HFF-Myc (cell line): ENCODE measurements around the gene MARK2.

Experiments used
- DNase-seq: peaks from one replicate; pipeline ENCODE4 v3.0.0-alpha.2; 2011; ENCODE audit warnings: low read depth; ENCODE audit errors: extremely low read depth
- H3K4me3 ChIP-seq: replicated peaks from 2 replicates; pipeline ENCODE4 v1.5.1; 2011; ENCODE audit warnings: low read depth, mild to moderate bottlenecking, control low read depth, low read length
- TF ChIP-seq, protein P1 (sequence below): IDR thresholded peaks from 2 replicates; pipeline ENCODE4 v1.5.1; 2012; ENCODE audit warnings: mild to moderate bottlenecking, low read depth, low read length, control low read depth; ENCODE audit errors: missing control alignments

MARK2 gene

DNA sequence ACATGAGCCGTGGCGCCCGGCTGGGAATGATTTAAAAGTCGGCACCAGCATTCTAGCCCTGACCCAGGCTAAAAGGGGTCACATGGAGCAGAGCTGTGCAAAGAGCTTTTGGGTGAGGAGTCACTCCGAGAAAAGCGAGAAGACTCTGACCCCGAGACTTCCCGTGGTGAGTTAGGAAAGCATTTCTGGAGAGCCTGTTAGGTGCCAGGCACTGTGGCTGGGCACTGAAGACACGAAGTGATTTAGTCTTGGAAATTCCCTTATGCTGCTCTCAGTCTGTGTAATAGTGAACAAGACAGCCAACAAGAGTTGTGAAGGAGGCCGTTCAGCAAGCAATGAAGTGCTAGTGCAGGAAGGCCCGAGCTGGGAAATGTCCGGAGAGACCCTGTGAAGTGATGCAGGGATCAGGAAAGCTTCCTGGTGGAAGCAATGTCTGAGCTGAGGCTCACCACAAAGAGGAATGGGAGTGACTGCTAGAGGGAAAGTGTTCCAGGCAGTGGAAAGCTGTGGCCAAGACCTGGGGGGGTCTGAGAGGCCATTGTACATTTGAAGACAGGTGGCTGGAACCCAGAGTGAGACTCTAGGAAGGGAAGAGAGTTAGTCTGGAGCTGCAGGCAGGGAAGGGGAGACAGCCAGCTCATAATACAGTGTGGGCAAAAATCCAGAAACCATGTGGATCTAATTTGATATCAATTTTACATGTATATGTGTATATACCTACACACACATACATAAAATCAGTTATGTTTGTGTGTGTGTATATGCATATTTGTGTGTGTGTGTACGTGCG is 31.6 kb downstream of the MARK2 start:
- H3K4me3 ChIP-seq = no peak overlapping the region
- TF ChIP-seq, protein P1, sequence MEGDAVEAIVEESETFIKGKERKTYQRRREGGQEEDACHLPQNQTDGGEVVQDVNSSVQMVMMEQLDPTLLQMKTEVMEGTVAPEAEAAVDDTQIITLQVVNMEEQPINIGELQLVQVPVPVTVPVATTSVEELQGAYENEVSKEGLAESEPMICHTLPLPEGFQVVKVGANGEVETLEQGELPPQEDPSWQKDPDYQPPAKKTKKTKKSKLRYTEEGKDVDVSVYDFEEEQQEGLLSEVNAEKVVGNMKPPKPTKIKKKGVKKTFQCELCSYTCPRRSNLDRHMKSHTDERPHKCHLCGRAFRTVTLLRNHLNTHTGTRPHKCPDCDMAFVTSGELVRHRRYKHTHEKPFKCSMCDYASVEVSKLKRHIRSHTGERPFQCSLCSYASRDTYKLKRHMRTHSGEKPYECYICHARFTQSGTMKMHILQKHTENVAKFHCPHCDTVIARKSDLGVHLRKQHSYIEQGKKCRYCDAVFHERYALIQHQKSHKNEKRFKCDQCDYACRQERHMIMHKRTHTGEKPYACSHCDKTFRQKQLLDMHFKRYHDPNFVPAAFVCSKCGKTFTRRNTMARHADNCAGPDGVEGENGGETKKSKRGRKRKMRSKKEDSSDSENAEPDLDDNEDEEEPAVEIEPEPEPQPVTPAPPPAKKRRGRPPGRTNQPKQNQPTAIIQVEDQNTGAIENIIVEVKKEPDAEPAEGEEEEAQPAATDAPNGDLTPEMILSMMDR = no peak
- DNase-seq = no peak

GRCh38 chr11:63871962-63872799 is 33.3 kb downstream of the MARK2 start:
- H3K4me3 ChIP-seq = no peak overlapping the region
- peak; percentile 72 for DNase-seq
- TF ChIP-seq, protein P1 = peak; percentile 18

DNA sequence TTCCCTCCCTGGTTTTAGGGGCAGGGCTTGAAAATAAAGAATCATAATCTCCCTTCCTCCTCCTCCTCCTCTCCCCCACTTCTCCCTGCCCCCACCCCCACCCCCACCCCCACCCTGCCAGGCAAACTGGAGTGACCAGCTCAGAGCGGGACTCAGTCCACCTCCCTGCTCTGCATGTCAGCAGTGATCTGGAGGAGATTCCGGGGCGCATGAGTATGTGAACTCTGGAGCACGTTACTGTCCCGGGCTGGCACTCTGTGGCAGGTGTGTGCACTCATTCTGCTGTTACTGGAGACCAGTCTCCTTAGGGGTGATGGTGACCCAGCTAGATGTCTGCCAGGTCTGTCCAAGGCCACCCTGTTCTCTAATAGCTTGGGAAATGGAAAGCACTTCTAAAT is 33.9 kb downstream of the MARK2 start:
- TF ChIP-seq, protein P1 = no peak
- no peak for DNase-seq
- H3K4me3 ChIP-seq = no peak overlapping the region

GRCh38 chr11:63873311-63873710 is 34.4 kb downstream of the MARK2 start:
- DNase-seq = no peak
- H3K4me3 ChIP-seq = no peak overlapping the region
- TF ChIP-seq, protein P1 = no peak

GRCh38 chr11:63874511-63874910 is 35.6 kb downstream of the MARK2 start:
- TF ChIP-seq, protein P1 = no peak
- H3K4me3 ChIP-seq = no peak overlapping the region
- no peak for DNase-seq

GRCh38 chr11:63875506-63876065 is 36.7 kb downstream of the MARK2 start:
- TF ChIP-seq, protein P1 = no peak
- no peak for DNase-seq

More at GRCh38 chr11:63875506-63876065, 36.7 kb downstream of the MARK2 start:
- no peak overlapping the region for H3K4me3 ChIP-seq
